ENCODE results near the gene CHP2. TPM values are rescaled to one million over a fixed set of nuclear protein-coding genes. Genes with fewer than 3 reads are reported as not detected.

The CHP2 gene
- total RNA-seq, result not detected in 2 replicates

DNA sequence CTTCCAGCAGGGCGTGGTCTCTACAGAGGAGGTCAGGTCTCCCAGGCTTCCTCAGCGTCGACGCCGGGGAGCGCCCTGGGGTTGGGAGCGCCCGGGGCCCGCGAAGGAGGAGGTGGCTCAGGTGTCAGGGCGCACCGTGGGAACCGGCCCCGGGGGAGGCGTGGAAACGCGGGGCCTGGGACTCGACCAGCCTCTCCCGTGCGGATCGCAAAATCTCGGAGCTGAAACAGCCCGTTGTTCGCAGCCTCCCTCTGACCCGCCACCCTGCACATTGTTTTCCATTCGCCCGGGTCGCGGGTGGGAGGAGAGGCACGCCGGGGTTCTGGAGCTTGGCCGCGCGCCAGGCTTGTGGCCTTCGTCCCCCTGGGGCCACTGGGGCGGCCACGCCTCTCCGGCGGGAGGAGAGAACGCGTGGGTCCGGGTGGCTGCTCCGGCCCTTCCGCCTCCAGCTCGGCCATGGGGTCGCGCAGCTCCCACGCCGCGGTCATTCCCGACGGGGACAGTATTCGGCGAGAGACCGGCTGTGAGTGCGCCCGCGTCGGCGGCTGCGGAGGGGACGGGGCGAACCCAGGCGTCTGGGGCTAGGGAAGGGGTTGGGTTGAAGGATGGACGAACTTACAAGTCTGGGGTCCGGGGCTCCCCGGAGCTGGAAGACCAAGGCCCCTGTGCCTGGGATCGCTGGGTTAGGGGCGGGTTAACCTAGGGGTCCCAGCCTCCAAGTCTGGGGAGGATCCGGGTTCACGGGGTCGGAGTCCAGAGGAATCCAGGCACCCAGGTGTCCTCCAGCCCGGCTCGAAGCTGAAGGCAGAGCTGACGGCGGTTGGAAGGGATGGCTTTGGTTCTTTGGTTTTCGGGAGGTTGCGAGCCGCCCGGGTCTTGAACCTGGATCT lies at the start of gene CHP2:
TSS of gene CHP2 (plus strand) at position 433 of the 890 bp plus-strand sequence. CDS start at position 457, 24 bp downstream.

DNA sequence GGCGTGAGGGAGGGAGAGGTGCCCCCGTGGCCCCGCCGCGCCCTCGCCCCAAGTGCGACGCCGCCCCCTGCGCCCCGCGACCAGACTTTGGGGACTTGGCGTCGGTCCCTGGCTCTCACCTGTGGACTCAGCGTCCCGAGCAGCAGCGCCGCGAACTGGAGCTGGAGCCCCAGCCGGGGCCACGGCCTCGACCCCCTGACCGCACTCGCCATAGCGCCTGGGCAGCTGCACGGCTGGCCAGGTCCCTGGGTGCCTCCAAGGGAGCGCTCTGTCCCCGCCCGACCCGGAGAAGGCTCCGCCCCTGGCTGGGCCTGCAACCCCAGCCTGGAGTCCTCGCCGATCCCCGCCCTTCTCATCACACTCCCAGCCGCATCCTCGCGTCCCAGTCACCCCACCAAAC lies 41.9 kb upstream of the CHP2 start, which contains the start of gene ERN2:
TSS of gene ERN2 (minus strand) at position 247 of the 400 bp plus-strand sequence. CDS start at position 212, 35 bp downstream.

Other genes starting within 250 kb of the CHP2 start
- gene GGA2, start 244.5 kb upstream of the CHP2 start, total RNA-seq, result 14.7 and 21.9 TPM in 2 replicates
- 37.8 and 39.3 TPM in 2 replicates for gene EARS2, start 197.7 kb upstream of the CHP2 start, total RNA-seq
- gene UBFD1, start 197.3 kb upstream of the CHP2 start, total RNA-seq, result 77.2 and 85.0 TPM in 2 replicates
- 73.1 and 78.3 TPM in 2 replicates for gene NDUFAB1, start 158.7 kb upstream of the CHP2 start, total RNA-seq
- gene PALB2, start 113.7 kb upstream of the CHP2 start, total RNA-seq, result 15.4 and 17.0 TPM in 2 replicates
- 27.2 and 30.7 TPM in 2 replicates for gene DCTN5, start 113.6 kb upstream of the CHP2 start, total RNA-seq
- gene PLK1, start 76.1 kb upstream of the CHP2 start, total RNA-seq, result 31.6 and 46.7 TPM in 2 replicates
- not detected in 2 replicates for gene ERN2, start 41.8 kb upstream of the CHP2 start, total RNA-seq
- gene PRKCB, start 81.0 kb downstream of the CHP2 start, total RNA-seq, result under 0.01 TPM in 1 of 2 replicates, not detected in the other

Data from subcutaneous preadipocyte (primary cell).